Naive thymus-derived CD4-positive, alpha-beta T cell (primary cell): Measurements from ENCODE around the gene KLC3. TPM values are rescaled to one million over a fixed set of nuclear protein-coding genes. Genes with fewer than 3 reads are reported as not detected.

ENCODE experiments used
- ATAC-seq: fragments of 150-1000 bp; cut with Tn5 transposase; 2 replicates; pipeline ENCODE4 v1.10.0; 2021; ENCODE audit warnings: mild to moderate bottlenecking, moderate library complexity
- CTCF ChIA-PET: fragments of 350-600 bp; sonication (Branson Sonifier 250); formaldehyde crosslinking; loops from one replicate; lab custom pipeline; 2021; ENCODE audit warnings: antibody characterized with exemption; lab: Charles Lee
- POLR2A ChIA-PET: fragments of 350-600 bp; sonication (Branson Sonifier 250); formaldehyde crosslinking; loops from one replicate; lab custom pipeline; 2021; ENCODE audit warnings: antibody characterized with exemption, inconsistent platforms; lab: Charles Lee
- DNase-seq, 9 donors: peaks; one replicate each; pipeline versions ENCODE4 v3.0.0 to v3.0.0-alpha.2; 2020 to 2022; ENCODE audit warnings: mixed read lengths in 1 of 9
- H3K27ac ChIP-seq: one replicate; pipeline ENCODE4 v1.7.0; 2013; ENCODE audit warnings: mild to moderate bottlenecking, low read depth, low read length, moderate library complexity
- H3K27me3 ChIP-seq, 2 donors: one replicate each; pipeline ENCODE4 v1.7.0; 2013; ENCODE audit warnings: low read length in 2 of 2, mild to moderate bottlenecking in 2 of 2, moderate library complexity in 2 of 2; ENCODE audit not compliant: control insufficient read depth in 2 of 2, insufficient read depth in 2 of 2
- H3K36me3 ChIP-seq, 3 experiments: 1 replicate in 2 of 3; 2 replicates in 1 of 3; pipeline ENCODE4 v1.7.0; 2013; ENCODE audit warnings: low read length in 3 of 3, mild to moderate bottlenecking in 3 of 3, moderate library complexity in 1 of 3; ENCODE audit not compliant: insufficient read depth in 3 of 3, control insufficient read depth in 2 of 3
- H3K4me1 ChIP-seq, 2 donors: one replicate each; pipeline ENCODE4 v1.7.0; 2013; ENCODE audit warnings: low read length in 2 of 2, mild to moderate bottlenecking in 2 of 2, moderate library complexity in 1 of 2; ENCODE audit not compliant: control insufficient read depth in 2 of 2, insufficient read depth in 2 of 2
- H3K4me3 ChIP-seq: 2 replicates; pipeline ENCODE4 v1.7.0; 2013; ENCODE audit warnings: mild to moderate bottlenecking, low read length
- H3K9me3 ChIP-seq, 3 experiments: 1 replicate in 2 of 3; 2 replicates in 1 of 3; pipeline ENCODE4 v1.7.0; 2013; ENCODE audit warnings: low read length in 3 of 3; ENCODE audit not compliant: control insufficient read depth in 2 of 3
- H3K27ac Mint-ChIP-seq, 9 donors: one replicate each; pipeline ENCODE4 v1.8.0; 2020 to 2022; ENCODE audit warnings: mixed read lengths in 9 of 9, mild to moderate bottlenecking in 8 of 9, moderate library complexity in 5 of 9, inconsistent platforms in 2 of 9
- H3K27me3 Mint-ChIP-seq, 5 donors: one replicate each; pipeline ENCODE4 v1.8.0; 2021 to 2022; ENCODE audit warnings: mixed read lengths in 5 of 5, mild to moderate bottlenecking in 1 of 5
- H3K36me3 Mint-ChIP-seq, 5 donors: one replicate each; pipeline ENCODE4 v1.8.0; 2020 to 2022; ENCODE audit warnings: mixed read lengths in 5 of 5, mild to moderate bottlenecking in 3 of 5, inconsistent platforms in 1 of 5
- H3K4me1 Mint-ChIP-seq, 7 donors: one replicate each; pipeline ENCODE4 v1.8.0; 2020 to 2022; ENCODE audit warnings: mixed read lengths in 7 of 7, mild to moderate bottlenecking in 3 of 7, inconsistent platforms in 1 of 7
- H3K4me3 Mint-ChIP-seq, 10 donors: one replicate each; pipeline ENCODE4 v1.8.0; 2020 to 2022; ENCODE audit warnings: mild to moderate bottlenecking in 10 of 10, mixed read lengths in 10 of 10, moderate library complexity in 6 of 10, inconsistent platforms in 2 of 10
- H3K9me3 Mint-ChIP-seq, 11 donors: one replicate each; pipeline ENCODE4 v1.8.0; 2020 to 2022; ENCODE audit warnings: mixed read lengths in 11 of 11, mild to moderate bottlenecking in 4 of 11, inconsistent platforms in 1 of 11, moderate library complexity in 1 of 11
- intact Hi-C, 2 donors: fragments of 100-400 bp; cut with micrococcal nuclease; formaldehyde crosslinking; loops; one replicate each; pipeline ENCODE4 v1.15.1; 2023
- polyA plus RNA-seq, 2 donors: library from polyadenylated mRNA; unstranded; fragments of 300-500 nt; fragmentation: Illumina TruSeq; gene quantifications; one replicate each; pipeline ENCODE4 v1.2.3, GENCODE V29; 2021
- total RNA-seq, 6 experiments: library from RNA in 5 of 6; stranded (reverse) in 5 of 6; gene quantifications; 1 replicate in 5 of 6; 2 replicates in 1 of 6; pipeline ENCODE4 v1.2.3 and lab custom pipeline; 2021 to 2026

KLC3 gene
- total and polyA plus RNA-seq, 7 experiments from 2014 or later = 0.18 TPM; not detected in 6

- Histone ChIP-seq H3K36me3 (peaks cover 0 to 51% (median 0%) of the 10 kb centered on the region in 3 experiments), H3K9me3 (no peaks in the 10 kb centered on the region), H3K27ac (no peak overlapping the region), H3K4me3 (no peak overlapping the region), H3K4me1 (no peaks in the 10 kb centered on the region), H3K27me3 (no peaks in the 10 kb centered on the region)
- Mint-ChIP-seq H3K4me3 (no peak overlapping the region), H3K9me3 (peaks cover 0 to 3% (median 0%) of the 10 kb centered on the region in 11 donors), H3K36me3 (peaks cover 0 to 15% (median 5%) of the 10 kb centered on the region in 5 donors), H3K27me3 (peaks cover 0 to 12% (median 6%) of the 10 kb centered on the region in 5 donors), H3K4me1 (peaks cover 0 to 2% (median 0%) of the 10 kb centered on the region in 7 donors), H3K27ac (no peak overlapping the region)
- ATAC-seq = no peak
- ChIA-PET POLR2A (no interaction called here), CTCF (no interaction called here)
- no peak for DNase-seq
- intact Hi-C loops = no loop called here
These were observed 10.0 kb downstream of the KLC3 start for GRCh38 chr19:45350477-45351058.

GRCh38 chr19:45351401-45351952, 10.9 kb downstream of the KLC3 start:
- Mint-ChIP-seq H3K4me1 (peaks cover 0 to 2% (median 0%) of the 10 kb centered on the region in 7 donors), H3K27me3 (peaks cover 0 to 4% (median 0%) of the 10 kb centered on the region in 5 donors), H3K9me3 (peaks cover 0 to 3% (median 0%) of the 10 kb centered on the region in 11 donors), H3K4me3 (no peak overlapping the region), H3K36me3 (peaks cover 0 to 20% (median 5%) of the 10 kb centered on the region in 5 donors), H3K27ac (no peak overlapping the region)
- H3K36me3 ChIP-seq = peaks cover 0 to 58% (median 0%) of the 10 kb centered on the region in 3 experiments
- POLR2A ChIA-PET = no interaction called here
- no peak overlapping the region for H3K27ac ChIP-seq
- CTCF ChIA-PET = interaction anchor here (0.8 kb wide), 1 partner anchor 13 kb away, joined by 4 read pairs; no protein-coding TSS in a partner anchor
- no peaks in the 10 kb centered on the region for H3K4me1 ChIP-seq
- DNase-seq (no peak), ATAC-seq (no peak)
- no peak overlapping the region for H3K4me3 ChIP-seq
- H3K9me3 ChIP-seq = no peaks in the 10 kb centered on the region
- H3K27me3 ChIP-seq = no peaks in the 10 kb centered on the region
- intact Hi-C loops = no loop called here

DNA sequence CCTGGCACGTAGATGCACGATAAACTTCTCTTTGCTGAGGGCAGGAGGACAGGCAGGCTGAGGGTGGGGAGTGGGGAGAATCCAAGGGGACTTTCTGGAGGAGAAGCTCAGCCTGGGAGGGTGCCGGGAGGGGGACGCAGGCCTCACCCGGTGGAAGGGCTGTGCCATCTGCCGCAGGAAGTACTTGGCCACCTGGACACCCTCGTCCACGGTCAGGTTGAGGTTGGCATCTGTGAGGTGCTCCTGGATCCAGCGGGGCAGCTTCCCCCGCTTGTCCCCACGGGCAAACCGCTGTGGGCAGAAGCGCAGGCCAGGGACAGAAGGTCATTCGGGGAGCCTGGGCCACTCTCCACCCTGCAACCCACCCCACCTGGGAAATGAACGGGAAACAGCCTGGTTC, 11.5 kb downstream of the KLC3 start:
- intact Hi-C loops = no loop called here
- Mint-ChIP-seq H3K27ac (no peak overlapping the region), H3K27me3 (no peaks in the 10 kb centered on the region), H3K9me3 (peaks cover 0 to 3% (median 0%) of the 10 kb centered on the region in 11 donors), H3K36me3 (peaks cover 0 to 24% (median 5%) of the 10 kb centered on the region in 5 donors), H3K4me1 (peaks cover 0 to 2% (median 0%) of the 10 kb centered on the region in 7 donors), H3K4me3 (no peak overlapping the region)
- H3K36me3 ChIP-seq = peaks cover 0 to 62% (median 0%) of the 10 kb centered on the region in 3 experiments
- H3K4me3 ChIP-seq = no peak overlapping the region
- no peaks in the 10 kb centered on the region for H3K27me3 ChIP-seq
- POLR2A ChIA-PET = no interaction called here
- CTCF ChIA-PET = no interaction called here
- no peak overlapping the region for H3K27ac ChIP-seq
- no peaks in the 10 kb centered on the region for H3K9me3 ChIP-seq
- DNase-seq = no peak
- no peaks in the 10 kb centered on the region for H3K4me1 ChIP-seq
- ATAC-seq = no peak

- Mint-ChIP-seq H3K36me3 (peaks cover 0 to 28% (median 5%) of the 10 kb centered on the region in 5 donors), H3K4me1 (peaks cover 0 to 2% (median 0%) of the 10 kb centered on the region in 7 donors), H3K9me3 (peaks cover 0 to 3% (median 0%) of the 10 kb centered on the region in 11 donors), H3K27me3 (no peaks in the 10 kb centered on the region), H3K27ac (no peak overlapping the region), H3K4me3 (no peak overlapping the region)
- Histone ChIP-seq H3K27me3 (no peaks in the 10 kb centered on the region), H3K9me3 (no peaks in the 10 kb centered on the region), H3K27ac (no peak overlapping the region), H3K4me3 (no peak overlapping the region), H3K36me3 (peaks cover 0 to 66% (median 0%) of the 10 kb centered on the region in 3 experiments), H3K4me1 (no peaks in the 10 kb centered on the region)
- intact Hi-C loops = no loop called here
- DNase-seq = no peak
- ChIA-PET POLR2A (no interaction called here), CTCF (no interaction called here)
- ATAC-seq = no peak
These were observed 11.9 kb downstream of the KLC3 start for GRCh38 chr19:45352471-45352870.

- peak overlapping the region in 1 of 9 donors; percentile 70 for H3K27ac Mint-ChIP-seq
- H3K36me3 Mint-ChIP-seq = peaks cover 0 to 34% (median 5%) of the 10 kb centered on the region in 5 donors
These were observed 12.6 kb downstream of the KLC3 start for GRCh38 chr19:45352914-45353796.

GRCh38 chr19:45354241-45354842, 13.8 kb downstream of the KLC3 start:
- H3K4me1 ChIP-seq = no peaks in the 10 kb centered on the region
- H3K27me3 Mint-ChIP-seq = no peaks in the 10 kb centered on the region
- no peaks in the 10 kb centered on the region for H3K4me1 Mint-ChIP-seq
- DNase-seq = no peak
- no peaks in the 10 kb centered on the region for H3K9me3 ChIP-seq
- peaks cover 0 to 81% (median 0%) of the 10 kb centered on the region in 3 experiments for H3K36me3 ChIP-seq
- no peak overlapping the region for H3K4me3 Mint-ChIP-seq
- intact Hi-C loops = no loop called here
- H3K27ac ChIP-seq = no peak overlapping the region
- peaks cover 0 to 3% (median 0%) of the 10 kb centered on the region in 11 donors for H3K9me3 Mint-ChIP-seq
- ChIA-PET CTCF (no interaction called here), POLR2A (no interaction called here)
- no peak for ATAC-seq
- H3K27ac Mint-ChIP-seq = no peak overlapping the region
- peaks cover 0 to 38% (median 12%) of the 10 kb centered on the region in 5 donors for H3K36me3 Mint-ChIP-seq
- H3K27me3 ChIP-seq = no peaks in the 10 kb centered on the region
- H3K4me3 ChIP-seq = no peak overlapping the region

More at GRCh38 chr19:45352914-45353796, 12.6 kb downstream of the KLC3 start:
- Mint-ChIP-seq H3K4me1 (peaks cover 0 to 2% (median 0%) of the 10 kb centered on the region in 7 donors), H3K4me3 (no peak overlapping the region), H3K27me3 (no peaks in the 10 kb centered on the region), H3K9me3 (peaks cover 0 to 3% (median 0%) of the 10 kb centered on the region in 11 donors)
- ChIA-PET POLR2A (no interaction called here), CTCF (no interaction called here)
- DNase-seq (no peak), ATAC-seq (no peak)
- no peak overlapping the region for H3K27ac ChIP-seq
- H3K4me3 ChIP-seq = no peak overlapping the region
- no peaks in the 10 kb centered on the region for H3K27me3 ChIP-seq
- intact Hi-C loops = no loop called here
- no peaks in the 10 kb centered on the region for H3K4me1 ChIP-seq
- H3K9me3 ChIP-seq = no peaks in the 10 kb centered on the region
- H3K36me3 ChIP-seq = peaks cover 0 to 69% (median 0%) of the 10 kb centered on the region in 3 experiments
